Measurements from ENCODE around the gene SLC25A47.

DNA sequence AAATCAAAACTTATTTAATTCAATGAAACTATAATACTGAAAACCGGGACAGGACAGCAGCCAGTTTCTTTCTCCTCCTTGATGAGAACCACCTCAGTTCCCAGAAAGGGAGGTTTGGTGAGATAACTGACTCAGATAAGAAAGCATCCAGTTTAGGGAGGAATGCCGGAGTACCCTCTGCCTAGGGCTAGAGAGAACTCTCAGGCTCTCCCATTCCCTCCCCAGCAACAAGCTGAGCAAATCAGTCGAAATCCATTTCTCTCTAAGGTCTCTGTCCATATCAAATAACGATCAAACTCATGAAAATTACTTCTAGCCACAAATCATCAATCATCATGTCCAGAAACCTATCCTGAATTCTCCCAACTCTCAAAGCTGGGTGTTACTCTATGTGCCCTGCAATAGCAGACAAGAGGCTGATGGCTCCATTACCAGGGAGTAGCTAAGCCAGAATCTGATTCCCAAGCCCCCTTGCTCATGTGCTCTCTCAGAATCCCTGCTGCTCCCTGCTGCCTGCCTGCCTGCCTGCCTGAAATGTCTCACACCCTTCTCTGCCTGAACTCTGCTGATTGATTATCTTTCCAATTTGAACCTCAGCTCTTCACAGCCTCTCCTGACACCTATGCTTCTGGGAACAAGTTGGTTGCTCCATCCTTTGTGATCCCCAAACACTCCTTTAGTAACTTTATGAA, 49.4 kb downstream of the SLC25A47 start:
- TF ChIP-seq, protein P1, sequence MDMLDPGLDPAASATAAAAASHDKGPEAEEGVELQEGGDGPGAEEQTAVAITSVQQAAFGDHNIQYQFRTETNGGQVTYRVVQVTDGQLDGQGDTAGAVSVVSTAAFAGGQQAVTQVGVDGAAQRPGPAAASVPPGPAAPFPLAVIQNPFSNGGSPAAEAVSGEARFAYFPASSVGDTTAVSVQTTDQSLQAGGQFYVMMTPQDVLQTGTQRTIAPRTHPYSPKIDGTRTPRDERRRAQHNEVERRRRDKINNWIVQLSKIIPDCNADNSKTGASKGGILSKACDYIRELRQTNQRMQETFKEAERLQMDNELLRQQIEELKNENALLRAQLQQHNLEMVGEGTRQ (IDR thresholded peaks at IDR 0.05; ENCODE audit: low read depth, low read length), result no peak
- no peak for TF ChIP-seq SMC3 (IDR thresholded peaks at IDR 0.05; ENCODE audit: low read depth, low read length)
- TF ChIP-seq CTCF (conservative IDR thresholded peaks at IDR 0.05; ENCODE audit: low read depth, low read length), result no peak
- no peak for TF ChIP-seq FOS (IDR thresholded peaks at IDR 0.05; ENCODE audit: low read depth, low read length)
- TF ChIP-seq POLR2A (IDR thresholded peaks at IDR 0.05; ENCODE audit: low read depth, low read length), result no peak
- TF ChIP-seq NFE2L2 (IDR thresholded peaks at IDR 0.05; ENCODE audit: low read depth, low read length), result no peak
- TF ChIP-seq, protein P2, sequence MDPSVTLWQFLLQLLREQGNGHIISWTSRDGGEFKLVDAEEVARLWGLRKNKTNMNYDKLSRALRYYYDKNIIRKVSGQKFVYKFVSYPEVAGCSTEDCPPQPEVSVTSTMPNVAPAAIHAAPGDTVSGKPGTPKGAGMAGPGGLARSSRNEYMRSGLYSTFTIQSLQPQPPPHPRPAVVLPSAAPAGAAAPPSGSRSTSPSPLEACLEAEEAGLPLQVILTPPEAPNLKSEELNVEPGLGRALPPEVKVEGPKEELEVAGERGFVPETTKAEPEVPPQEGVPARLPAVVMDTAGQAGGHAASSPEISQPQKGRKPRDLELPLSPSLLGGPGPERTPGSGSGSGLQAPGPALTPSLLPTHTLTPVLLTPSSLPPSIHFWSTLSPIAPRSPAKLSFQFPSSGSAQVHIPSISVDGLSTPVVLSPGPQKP (IDR thresholded peaks at IDR 0.05; ENCODE audit: borderline replicate concordance, low read depth, low read length), result no peak
- TF ChIP-seq RAD21 (IDR thresholded peaks at IDR 0.05; ENCODE audit: low read length), result no peak
- TF ChIP-seq CEBPB (IDR thresholded peaks at IDR 0.05; ENCODE audit: low read depth, low read length), result no peak
- no peak for TF ChIP-seq RCOR1 (IDR thresholded peaks at IDR 0.05; ENCODE audit: insufficient replicate concordance, low read length)
- TF ChIP-seq MAZ (IDR thresholded peaks at IDR 0.05; ENCODE audit: borderline replicate concordance, low read depth, low read length), result no peak
- TF ChIP-seq RFX5 (IDR thresholded peaks at IDR 0.05; ENCODE audit: low read depth, low read length), result no peak
- TF ChIP-seq MAFK (IDR thresholded peaks at IDR 0.05; ENCODE audit: low read depth, low read length), result no peak
- no peak for TF ChIP-seq BHLHE40 (IDR thresholded peaks at IDR 0.05; ENCODE audit: low read depth, low read length)
